IMR-90 (cell line): ENCODE data around the gene SLC26A2.

ENCODE experiments used
- MAFK ChIP-seq: IDR thresholded peaks from 2 replicates; pipeline ENCODE4 v1.6.1; 2012; ENCODE audit warnings: low read depth, low read length, improper control_type of control experiment
- SMC3 ChIP-seq: fragments of 150-350 bp; IDR thresholded peaks from 2 replicates; pipeline ENCODE4 v1.6.1; 2016; ENCODE audit warnings: low read depth, mild to moderate bottlenecking, antibody characterized with exemption, low read length, moderate library complexity
- TF ChIP-seq, protein P1 (sequence below): conservative IDR thresholded peaks from 2 replicates; pipeline ENCODE4 v1.5.1; 2012; ENCODE audit warnings: mild to moderate bottlenecking, low read depth, low read length, improper control_type of control experiment

DNA sequence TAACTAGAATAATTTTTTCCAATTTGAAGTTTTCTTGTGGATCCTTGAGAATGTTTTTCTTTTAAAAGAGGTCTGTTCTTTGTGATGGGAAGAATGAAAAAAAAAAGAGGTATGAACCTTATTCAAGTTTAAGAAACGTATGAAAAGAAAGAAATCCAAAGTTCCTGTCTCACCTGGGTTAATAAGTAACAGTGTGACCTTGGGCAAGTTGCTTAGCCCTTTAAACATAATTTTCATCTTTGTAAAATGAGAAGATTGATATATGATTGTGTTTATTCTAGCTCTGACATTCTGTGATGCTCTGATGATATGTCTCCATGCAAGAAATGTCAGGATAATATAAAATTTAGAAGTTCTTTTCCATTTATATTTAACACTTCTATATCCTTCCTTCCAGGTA, 19.3 kb downstream of the SLC26A2 start:
- TF ChIP-seq, protein P1, sequence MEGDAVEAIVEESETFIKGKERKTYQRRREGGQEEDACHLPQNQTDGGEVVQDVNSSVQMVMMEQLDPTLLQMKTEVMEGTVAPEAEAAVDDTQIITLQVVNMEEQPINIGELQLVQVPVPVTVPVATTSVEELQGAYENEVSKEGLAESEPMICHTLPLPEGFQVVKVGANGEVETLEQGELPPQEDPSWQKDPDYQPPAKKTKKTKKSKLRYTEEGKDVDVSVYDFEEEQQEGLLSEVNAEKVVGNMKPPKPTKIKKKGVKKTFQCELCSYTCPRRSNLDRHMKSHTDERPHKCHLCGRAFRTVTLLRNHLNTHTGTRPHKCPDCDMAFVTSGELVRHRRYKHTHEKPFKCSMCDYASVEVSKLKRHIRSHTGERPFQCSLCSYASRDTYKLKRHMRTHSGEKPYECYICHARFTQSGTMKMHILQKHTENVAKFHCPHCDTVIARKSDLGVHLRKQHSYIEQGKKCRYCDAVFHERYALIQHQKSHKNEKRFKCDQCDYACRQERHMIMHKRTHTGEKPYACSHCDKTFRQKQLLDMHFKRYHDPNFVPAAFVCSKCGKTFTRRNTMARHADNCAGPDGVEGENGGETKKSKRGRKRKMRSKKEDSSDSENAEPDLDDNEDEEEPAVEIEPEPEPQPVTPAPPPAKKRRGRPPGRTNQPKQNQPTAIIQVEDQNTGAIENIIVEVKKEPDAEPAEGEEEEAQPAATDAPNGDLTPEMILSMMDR = no peak
- no peak for TF ChIP-seq SMC3
- TF ChIP-seq MAFK = no peak
